ENCODE measurements around the gene CDK18. TPM values are rescaled to one million over a fixed set of nuclear protein-coding genes. Genes with fewer than 3 reads are reported as not detected.

The CDK18 gene
- total RNA-seq, 1 donor, result 2.2 TPM

GRCh38 chr1:205580140-205580922, 75.9 kb downstream of the CDK18 start:
- DNase-seq (ENCODE audit: low read depth), result no peak
- TF ChIP-seq CTCF (IDR thresholded peaks at IDR 0.05; ENCODE audit: insufficient read depth, low read depth, low read length), result no peak
- no peak overlapping the region for H3K4me3 ChIP-seq (ENCODE audit: low read depth, low read length)

- no peak for TF ChIP-seq CTCF (IDR thresholded peaks at IDR 0.05; ENCODE audit: insufficient read depth, low read depth, low read length)
- no peak overlapping the region for H3K4me3 ChIP-seq (ENCODE audit: low read depth, low read length)
- no peak for DNase-seq (ENCODE audit: low read depth)
Measured at GRCh38 chr1:205580923-205581180, 76.4 kb downstream of the CDK18 start.

- H3K4me3 ChIP-seq (ENCODE audit: low read depth, low read length), result no peak overlapping the region
- TF ChIP-seq CTCF (IDR thresholded peaks at IDR 0.05; ENCODE audit: insufficient read depth, low read depth, low read length), result no peak
- DNase-seq (ENCODE audit: low read depth), result no peak
Measured at GRCh38 chr1:205581321-205581980, 77.0 kb downstream of the CDK18 start.

- no peak overlapping the region for H3K4me3 ChIP-seq (ENCODE audit: low read depth, low read length)
- DNase-seq (ENCODE audit: low read depth), result no peak
- no peak for TF ChIP-seq CTCF (IDR thresholded peaks at IDR 0.05; ENCODE audit: insufficient read depth, low read depth, low read length)
Measured at GRCh38 chr1:205582046-205582445, 77.6 kb downstream of the CDK18 start.

Small RNA genes within 50 kb of the gene (small RNA-seq; reads per million reads assigned to genes)
- gene RNU2-19P, result 0.66 reads per million

Other genes with a start within 250 kb of the CDK18 start
- gene NUAK2, start 182.9 kb upstream of the CDK18 start, total RNA-seq, result 7.1 and 12.1 TPM in 2 replicates
- not detected in 2 replicates for gene KLHDC8A, start 147.7 kb upstream of the CDK18 start, total RNA-seq
- gene LEMD1, start 82.6 kb upstream of the CDK18 start, total RNA-seq, result not detected in 2 replicates
- gene BLACAT1, start 48.6 kb upstream of the CDK18 start, total RNA-seq, result not detected in 2 replicates
- gene ELK4, start 127.3 kb downstream of the CDK18 start, total RNA-seq, result 23.5 and 30.2 TPM in 2 replicates
- gene SLC45A3, start 175.8 kb downstream of the CDK18 start, total RNA-seq, result 3.2 and 5.2 TPM in 2 replicates
- gene NUCKS1, start 245.5 kb downstream of the CDK18 start, total RNA-seq, result 206 and 233 TPM in 2 replicates

Data from fibroblast of villous mesenchyme (primary cell).